Hepatocyte (in vitro differentiated cells): ENCODE data around the gene MAPK1. TPM values are rescaled to one million over a fixed set of nuclear protein-coding genes. Genes with fewer than 3 reads are reported as not detected.

Source experiments
- DNase-seq: peaks from one replicate; pipeline ENCODE4 v3.0.0-alpha.2; 2016; ENCODE audit warnings: low spot score
- H2AFZ ChIP-seq: fragments of 200-600 bp; sonication (generic); 2 replicates; pipeline ENCODE4 v1.6.0; 2016; ENCODE audit warnings: antibody characterized with exemption, mild to moderate bottlenecking
- H3K27ac ChIP-seq: fragments of 200-600 bp; sonication (generic); 2 replicates; pipeline ENCODE4 v1.5.1; 2016; ENCODE audit warnings: mild to moderate bottlenecking
- H3K27me3 ChIP-seq: fragments of 200-600 bp; sonication (generic); 2 replicates; pipeline ENCODE4 v1.6.1; 2016
- H3K36me3 ChIP-seq: fragments of 200-600 bp; sonication (generic); replicated peaks from 2 replicates; pipeline ENCODE4 v1.5.1; 2016; ENCODE audit warnings: low read depth; ENCODE audit not compliant: insufficient read depth
- H3K4me1 ChIP-seq: fragments of 200-600 bp; sonication (generic); 2 replicates; pipeline ENCODE4 v1.5.1; 2016; ENCODE audit warnings: mild to moderate bottlenecking, moderate library complexity; ENCODE audit not compliant: insufficient read depth
- H3K4me2 ChIP-seq: fragments of 200-600 bp; sonication (generic); 2 replicates; pipeline ENCODE4 v1.6.0; 2016
- H3K4me3 ChIP-seq: fragments of 200-600 bp; sonication (generic); 2 replicates; pipeline ENCODE4 v1.5.1; 2016; ENCODE audit warnings: mild to moderate bottlenecking
- H3K79me2 ChIP-seq: fragments of 200-600 bp; sonication (generic); 2 replicates; pipeline ENCODE4 v1.6.0; 2017; ENCODE audit warnings: mild to moderate bottlenecking
- H3K9me2 ChIP-seq: fragments of 200-600 bp; sonication (generic); replicated peaks from 2 replicates; pipeline ENCODE4 v1.6.0; 2017; ENCODE audit warnings: mild to moderate bottlenecking; ENCODE audit not compliant: insufficient read depth
- H3K9me3 ChIP-seq: fragments of 200-600 bp; sonication (generic); 2 replicates; pipeline ENCODE4 v1.5.1; 2016; ENCODE audit warnings: low read depth, mild to moderate bottlenecking
- H4K20me1 ChIP-seq: fragments of 200-600 bp; sonication (generic); 2 replicates; pipeline ENCODE4 v1.6.0; 2016; ENCODE audit warnings: mild to moderate bottlenecking; ENCODE audit not compliant: insufficient read depth, poor library complexity, severe bottlenecking
- CTCF ChIP-seq: fragments of 200-600 bp; sonication (generic); IDR thresholded peaks from 2 replicates; pipeline ENCODE4 v1.5.1; 2016; ENCODE audit warnings: antibody characterized with exemption, mild to moderate bottlenecking; ENCODE audit not compliant: poor library complexity
- EZH2 ChIP-seq: fragments of 200-600 bp; sonication (generic); IDR thresholded peaks from 2 replicates; pipeline ENCODE4 v1.6.1; 2016; ENCODE audit warnings: antibody characterized with exemption, mild to moderate bottlenecking, borderline replicate concordance
- EZH2phosphoT487 ChIP-seq: fragments of 200-600 bp; sonication (generic); IDR thresholded peaks from one replicate; pipeline ENCODE4 v1.6.1; 2018; ENCODE audit warnings: antibody characterized with exemption, mild to moderate bottlenecking, low read depth, moderate library complexity; ENCODE audit not compliant: unreplicated experiment, severe bottlenecking
- WGBS: methylation state at CpG from one replicate; pipeline ENCODE4 v1.1.6; 2016; ENCODE audit warnings: low lambda C conversion rate; ENCODE audit errors: missing lambda C conversion rate; 5-methylcytosine and 5-hydroxymethylcytosine counted together
- polyA plus RNA-seq: library from polyadenylated mRNA; unstranded; fragments of >200 nt; fragmentation: Nextera tagmentation; extraction: Ambion mirVana; gene quantifications from 2 replicates; pipeline ENCODE4 v1.2.1, GENCODE V29; 2016
- total RNA-seq: library from RNA; depleted of rRNA; stranded (reverse); fragments of >200 nt; gene quantifications from 2 replicates; pipeline ENCODE4 v1.2.3, GENCODE V29; 2014

Gene MAPK1
- total and polyA plus RNA-seq, 2 experiments from 2014 or later = 52.2 to 74.5 TPM

DNA sequence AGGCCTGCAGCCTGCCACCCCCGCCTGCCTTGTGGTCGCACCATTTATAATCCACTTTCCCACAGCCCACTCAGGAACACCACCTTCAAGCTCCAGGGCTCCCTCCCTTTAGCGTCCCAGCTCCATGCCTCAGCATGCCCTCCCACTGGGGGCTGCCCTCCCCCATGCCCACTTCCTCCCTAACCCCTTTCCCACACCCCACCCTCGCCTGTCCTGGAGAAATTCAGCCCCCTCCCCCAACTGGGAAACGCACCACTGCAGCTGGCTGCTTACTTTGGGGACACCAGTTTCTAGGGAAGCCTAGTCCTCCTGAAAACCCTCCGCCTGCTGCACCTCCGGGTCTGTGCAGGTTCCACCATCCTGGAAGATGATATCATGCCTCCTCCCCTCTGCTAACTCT lies 128.5 kb downstream of the MAPK1 start:
- 76% methylated on average over 5 of the region's 7 CpGs for WGBS
- Histone ChIP-seq H3K79me2 (no peaks in the 10 kb centered on the region), H3K27me3 (peaks cover 7% of the 10 kb centered on the region), H2AFZ (no peak overlapping the region), H3K9me3 (no peaks in the 10 kb centered on the region), H3K9me2 (no peaks in the 10 kb centered on the region), H3K4me2 (no peak overlapping the region), H3K36me3 (no peaks in the 10 kb centered on the region), H3K4me3 (no peak overlapping the region), H3K4me1 (peaks cover 8% of the 10 kb centered on the region), H3K27ac (no peak overlapping the region), H4K20me1 (no peaks in the 10 kb centered on the region)
- DNase-seq = no peak
- TF ChIP-seq EZH2phosphoT487 (no peak), CTCF (no peak), EZH2 (no peak)

GRCh38 chr22:21738081-21738480 lies 129.4 kb downstream of the MAPK1 start:
- Histone ChIP-seq H3K27ac (no peak overlapping the region), H3K27me3 (peaks cover 11% of the 10 kb centered on the region), H3K4me3 (no peak overlapping the region), H2AFZ (no peak overlapping the region), H3K4me1 (peaks cover 8% of the 10 kb centered on the region), H4K20me1 (no peaks in the 10 kb centered on the region), H3K79me2 (no peaks in the 10 kb centered on the region), H3K9me2 (no peaks in the 10 kb centered on the region), H3K4me2 (no peak overlapping the region), H3K36me3 (no peaks in the 10 kb centered on the region), H3K9me3 (no peaks in the 10 kb centered on the region)
- TF ChIP-seq EZH2phosphoT487 (no peak), EZH2 (no peak), CTCF (no peak)
- WGBS = 90% methylated on average over 8 of the region's 8 CpGs
- DNase-seq = no peak

- H3K4me2 ChIP-seq = no peak overlapping the region
- peaks cover 11% of the 10 kb centered on the region for H3K27me3 ChIP-seq
- no peak overlapping the region for H3K4me3 ChIP-seq
- TF ChIP-seq EZH2phosphoT487 (no peak), EZH2 (no peak), CTCF (no peak)
- no peak for DNase-seq
- H2AFZ ChIP-seq = no peak overlapping the region
- H4K20me1 ChIP-seq = no peaks in the 10 kb centered on the region
- H3K4me1 ChIP-seq = peaks cover 8% of the 10 kb centered on the region
- H3K9me2 ChIP-seq = no peaks in the 10 kb centered on the region
- 88% methylated on average over 7 of the region's 9 CpGs for WGBS
- H3K9me3 ChIP-seq = no peaks in the 10 kb centered on the region
- H3K79me2 ChIP-seq = no peaks in the 10 kb centered on the region
- no peaks in the 10 kb centered on the region for H3K36me3 ChIP-seq
- H3K27ac ChIP-seq = no peak overlapping the region
These were observed 130.5 kb downstream of the MAPK1 start for GRCh38 chr22:21736948-21737347.
